NT2/D1 (cell line): ENCODE measurements around the gene TBC1D22A.

ENCODE experiments used
- SUZ12 ChIP-seq: IDR thresholded peaks from 2 replicates; pipeline ENCODE4 v1.6.1; 2011; ENCODE audit not compliant: insufficient read length, insufficient read depth; ENCODE audit errors: extremely low read depth
- YY1 ChIP-seq: IDR thresholded peaks from 2 replicates; pipeline ENCODE4 v1.6.1; 2011; ENCODE audit not compliant: insufficient read length, insufficient read depth
- ZNF274 ChIP-seq: IDR thresholded peaks from 2 replicates; pipeline ENCODE4 v1.6.1; 2011; ENCODE audit warnings: mild to moderate bottlenecking, low read depth, low read length

GRCh38 chr22:47168900-47169800 lies 406.7 kb downstream of the TBC1D22A start:
- TF ChIP-seq ZNF274 (no peak), SUZ12 (no peak), YY1 (no peak)
